NCI-H2227 (cell line): ENCODE measurements around the gene ATAD3C.

Source experiments
- DNase-seq: peaks from one replicate; lab custom pipeline; 2025; ENCODE audit not compliant: unreplicated experiment; lab: John Stamatoyannopoulos, UW

Gene ATAD3C

GRCh38 chr1:1430114-1430982 lies 19.1 kb upstream of the ATAD3C start:
- peak; percentile 62 for DNase-seq

- DNase-seq: no peak
Observed at GRCh38 chr1:1430992-1431844, 18.3 kb upstream of the ATAD3C start.

GRCh38 chr1:1431845-1432273 lies 17.6 kb upstream of the ATAD3C start:
- no peak for DNase-seq

GRCh38 chr1:1432274-1432950 lies 17.1 kb upstream of the ATAD3C start:
- no peak for DNase-seq

GRCh38 chr1:1432951-1433803 lies 16.3 kb upstream of the ATAD3C start:
- DNase-seq: peak; percentile 36

GRCh38 chr1:1433804-1434130 lies 15.7 kb upstream of the ATAD3C start:
- DNase-seq: no peak

- DNase-seq: no peak
Observed at GRCh38 chr1:1434131-1434823, 15.2 kb upstream of the ATAD3C start.

- no peak for DNase-seq
Observed at GRCh38 chr1:1434824-1435105, 14.7 kb upstream of the ATAD3C start.

- DNase-seq: peak; percentile 90
Observed at GRCh38 chr1:1435106-1435903, 14.2 kb upstream of the ATAD3C start, which contains the start of gene VWA1. VWA1 (plus strand) TSS chr1:1435690; CDS start chr1:1435749, 59 bp downstream.

- DNase-seq: no peak
Observed at GRCh38 chr1:1435911-1436629, 13.4 kb upstream of the ATAD3C start.

- no peak for DNase-seq
Observed at GRCh38 chr1:1436630-1437032, 12.9 kb upstream of the ATAD3C start.

- no peak for DNase-seq
Observed at GRCh38 chr1:1437033-1437903, 12.2 kb upstream of the ATAD3C start.

- no peak for DNase-seq
Observed at GRCh38 chr1:1437904-1438376, 11.5 kb upstream of the ATAD3C start.

GRCh38 chr1:1438531-1439381 lies 10.7 kb upstream of the ATAD3C start:
- no peak for DNase-seq

- no peak for DNase-seq
Observed at GRCh38 chr1:1439546-1440261, 9.8 kb upstream of the ATAD3C start.
